Measurements from ENCODE around the gene CDH18. TPM values are rescaled to one million over a fixed set of nuclear protein-coding genes. Genes with fewer than 3 reads are reported as not detected.

CDH18 gene
- total RNA-seq, 1 donor from 2014 or later, result not detected

DNA sequence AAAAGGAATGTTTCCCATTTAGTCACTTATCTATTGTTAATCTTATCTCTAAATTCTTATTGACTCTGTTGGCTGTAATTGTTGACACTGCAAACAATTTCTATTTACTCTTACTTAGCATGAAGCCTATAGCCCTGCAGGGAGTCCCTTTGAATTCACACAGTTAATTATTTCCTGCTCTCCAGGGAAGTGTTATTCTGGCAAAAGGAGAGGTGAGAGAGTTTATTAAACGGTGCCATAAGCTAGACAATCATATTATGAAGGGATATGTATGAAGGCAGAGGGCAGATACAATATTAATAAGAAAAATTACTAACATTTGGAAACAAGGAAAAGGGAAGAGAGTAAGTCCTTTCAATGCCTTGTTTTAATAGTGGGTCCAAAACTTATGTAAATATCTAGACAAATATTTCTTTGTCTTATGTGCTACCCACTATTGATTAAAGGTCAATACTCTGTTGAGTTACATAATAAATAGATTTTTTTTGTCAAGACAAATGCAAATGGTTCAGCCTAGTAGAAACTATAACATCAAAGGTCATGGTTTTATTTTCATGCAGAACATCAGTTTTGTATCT lies 107.1 kb downstream of the CDH18 start:
- Histone ChIP-seq H3K9me3 (no peaks in the 10 kb centered on the region), H3K27ac (no peak overlapping the region), H3K36me3 (no peaks in the 10 kb centered on the region), H3K27me3 (no peaks in the 10 kb centered on the region), H3K4me3 (no peak overlapping the region), H3K4me1 (no peaks in the 10 kb centered on the region)
- DNase-seq, result no peak
- intact Hi-C loops (cut with DNase I), result no loop called here
- ATAC-seq, result peak; percentile 71
- TF ChIP-seq, protein P1, sequence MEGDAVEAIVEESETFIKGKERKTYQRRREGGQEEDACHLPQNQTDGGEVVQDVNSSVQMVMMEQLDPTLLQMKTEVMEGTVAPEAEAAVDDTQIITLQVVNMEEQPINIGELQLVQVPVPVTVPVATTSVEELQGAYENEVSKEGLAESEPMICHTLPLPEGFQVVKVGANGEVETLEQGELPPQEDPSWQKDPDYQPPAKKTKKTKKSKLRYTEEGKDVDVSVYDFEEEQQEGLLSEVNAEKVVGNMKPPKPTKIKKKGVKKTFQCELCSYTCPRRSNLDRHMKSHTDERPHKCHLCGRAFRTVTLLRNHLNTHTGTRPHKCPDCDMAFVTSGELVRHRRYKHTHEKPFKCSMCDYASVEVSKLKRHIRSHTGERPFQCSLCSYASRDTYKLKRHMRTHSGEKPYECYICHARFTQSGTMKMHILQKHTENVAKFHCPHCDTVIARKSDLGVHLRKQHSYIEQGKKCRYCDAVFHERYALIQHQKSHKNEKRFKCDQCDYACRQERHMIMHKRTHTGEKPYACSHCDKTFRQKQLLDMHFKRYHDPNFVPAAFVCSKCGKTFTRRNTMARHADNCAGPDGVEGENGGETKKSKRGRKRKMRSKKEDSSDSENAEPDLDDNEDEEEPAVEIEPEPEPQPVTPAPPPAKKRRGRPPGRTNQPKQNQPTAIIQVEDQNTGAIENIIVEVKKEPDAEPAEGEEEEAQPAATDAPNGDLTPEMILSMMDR (IDR thresholded peaks at IDR 0.05), result no peak

DNA sequence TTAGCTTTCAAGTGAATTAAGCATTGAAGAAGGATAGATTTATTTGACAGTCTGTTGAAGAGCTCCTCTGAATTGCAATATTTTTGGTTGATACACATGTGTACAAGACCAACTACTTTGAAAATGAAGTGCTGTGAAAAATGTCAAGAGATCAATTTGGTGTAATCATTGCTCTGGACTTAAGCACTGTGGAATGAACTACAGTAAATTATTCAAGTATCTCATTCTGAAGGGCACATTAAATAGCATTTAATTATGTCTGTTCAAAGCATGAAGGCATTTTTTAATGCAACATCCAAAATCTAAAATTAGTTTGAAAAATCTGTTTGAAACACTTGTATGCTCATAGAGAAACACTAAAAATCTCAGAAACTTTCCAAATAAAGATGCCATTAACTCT lies 107.5 kb downstream of the CDH18 start:
- no peaks in the 10 kb centered on the region for H3K4me1 ChIP-seq
- H3K27ac ChIP-seq, result no peak overlapping the region
- DNase-seq (no peak), ATAC-seq (peak; percentile 15)
- TF ChIP-seq, protein P1 (IDR thresholded peaks at IDR 0.05), result no peak
- no peaks in the 10 kb centered on the region for H3K27me3 ChIP-seq
- intact Hi-C loops (cut with DNase I), result no loop called here
- H3K36me3 ChIP-seq, result no peaks in the 10 kb centered on the region
- H3K9me3 ChIP-seq, result no peaks in the 10 kb centered on the region
- no peak overlapping the region for H3K4me3 ChIP-seq

- H3K36me3 ChIP-seq, result no peaks in the 10 kb centered on the region
- no peaks in the 10 kb centered on the region for H3K27me3 ChIP-seq
- ATAC-seq (no peak), DNase-seq (no peak)
- H3K4me1 ChIP-seq, result no peaks in the 10 kb centered on the region
- no peaks in the 10 kb centered on the region for H3K9me3 ChIP-seq
- no peak overlapping the region for H3K27ac ChIP-seq
- H3K4me3 ChIP-seq, result no peak overlapping the region
- intact Hi-C loops (cut with DNase I), result no loop called here
- TF ChIP-seq, protein P1 (IDR thresholded peaks at IDR 0.05), result no peak
These were observed 113.2 kb downstream of the CDH18 start for GRCh38 chr5:19874811-19875210.

GRCh38 chr5:19866090-19866450 lies 121.9 kb downstream of the CDH18 start:
- Histone ChIP-seq H3K4me3 (no peak overlapping the region), H3K9me3 (no peaks in the 10 kb centered on the region), H3K27ac (no peak overlapping the region), H3K36me3 (no peaks in the 10 kb centered on the region), H3K27me3 (no peaks in the 10 kb centered on the region), H3K4me1 (no peaks in the 10 kb centered on the region)
- TF ChIP-seq, protein P1 (IDR thresholded peaks at IDR 0.05), result no peak
- ATAC-seq (no peak), DNase-seq (no peak)
- intact Hi-C loops (cut with DNase I), result no loop called here

- H3K27ac ChIP-seq, result no peak overlapping the region
- ATAC-seq (no peak), DNase-seq (no peak)
- intact Hi-C loops (cut with DNase I), result no loop called here
- H3K4me1 ChIP-seq, result no peaks in the 10 kb centered on the region
- no peaks in the 10 kb centered on the region for H3K27me3 ChIP-seq
- H3K9me3 ChIP-seq, result no peaks in the 10 kb centered on the region
- no peaks in the 10 kb centered on the region for H3K36me3 ChIP-seq
- TF ChIP-seq, protein P1 (IDR thresholded peaks at IDR 0.05), result no peak
- H3K4me3 ChIP-seq, result no peak overlapping the region
These were observed 122.5 kb downstream of the CDH18 start for GRCh38 chr5:19865336-19866089.
